22Rv1 (cell line): ENCODE measurements around the gene WDR75.

ENCODE experiments used
- CTCF ChIP-seq: fragments of 450-650 bp; IDR thresholded peaks from 2 replicates; pipeline ENCODE4 v1.5.1; 2017; ENCODE audit warnings: mild to moderate bottlenecking
- ZFX ChIP-seq: fragments of 450-650 bp; IDR thresholded peaks from 2 replicates; pipeline ENCODE4 v1.6.1; 2017; ENCODE audit warnings: antibody characterized with exemption, borderline replicate concordance

- TF ChIP-seq CTCF (no peak), ZFX (no peak)
These were observed 42.9 kb downstream of the WDR75 start for GRCh38 chr2:189483980-189484740.
